SK-N-SH (cell line): ENCODE measurements around the gene SLC44A5.

Source experiments
- RXRA ChIP-seq: IDR thresholded peaks from 2 replicates; pipeline ENCODE4 v1.4.0; 2012; ENCODE audit warnings: low read depth, mild to moderate bottlenecking, borderline replicate concordance
- TF ChIP-seq, protein P1 (sequence below): fragments of 200-600 bp; sonication (generic); IDR thresholded peaks from 2 replicates; pipeline ENCODE4 v1.6.1; 2017; ENCODE audit warnings: antibody characterized with exemption, mild to moderate bottlenecking, moderate library complexity

DNA sequence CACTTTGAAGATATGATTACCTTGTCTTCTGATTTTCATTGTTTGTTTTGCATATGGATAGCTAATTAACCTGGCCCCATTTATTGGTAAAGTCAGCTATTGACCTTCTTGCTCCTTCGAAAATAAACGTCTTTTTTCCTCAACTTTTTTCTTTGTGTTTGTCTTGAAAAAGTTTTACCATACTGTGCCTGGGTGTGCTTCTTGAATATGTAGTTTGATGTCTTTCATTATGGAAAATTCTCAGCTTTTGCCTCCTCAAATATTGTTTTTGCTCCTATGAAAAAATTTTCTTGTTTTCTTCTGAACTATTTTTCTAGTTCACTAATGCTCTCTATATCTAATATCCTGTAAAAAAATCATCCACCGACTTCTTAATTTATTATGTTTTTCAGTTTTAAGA, 451.8 kb downstream of the SLC44A5 start:
- TF ChIP-seq, protein P1, sequence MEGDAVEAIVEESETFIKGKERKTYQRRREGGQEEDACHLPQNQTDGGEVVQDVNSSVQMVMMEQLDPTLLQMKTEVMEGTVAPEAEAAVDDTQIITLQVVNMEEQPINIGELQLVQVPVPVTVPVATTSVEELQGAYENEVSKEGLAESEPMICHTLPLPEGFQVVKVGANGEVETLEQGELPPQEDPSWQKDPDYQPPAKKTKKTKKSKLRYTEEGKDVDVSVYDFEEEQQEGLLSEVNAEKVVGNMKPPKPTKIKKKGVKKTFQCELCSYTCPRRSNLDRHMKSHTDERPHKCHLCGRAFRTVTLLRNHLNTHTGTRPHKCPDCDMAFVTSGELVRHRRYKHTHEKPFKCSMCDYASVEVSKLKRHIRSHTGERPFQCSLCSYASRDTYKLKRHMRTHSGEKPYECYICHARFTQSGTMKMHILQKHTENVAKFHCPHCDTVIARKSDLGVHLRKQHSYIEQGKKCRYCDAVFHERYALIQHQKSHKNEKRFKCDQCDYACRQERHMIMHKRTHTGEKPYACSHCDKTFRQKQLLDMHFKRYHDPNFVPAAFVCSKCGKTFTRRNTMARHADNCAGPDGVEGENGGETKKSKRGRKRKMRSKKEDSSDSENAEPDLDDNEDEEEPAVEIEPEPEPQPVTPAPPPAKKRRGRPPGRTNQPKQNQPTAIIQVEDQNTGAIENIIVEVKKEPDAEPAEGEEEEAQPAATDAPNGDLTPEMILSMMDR = no peak
- no peak for TF ChIP-seq RXRA
